GM12865 (cell line): ENCODE measurements around the gene SLC10A7.

Source experiments
- DNase-seq: peaks from one replicate; pipeline ENCODE4 v3.0.0; 2010; ENCODE audit warnings: low read depth
- H3K4me3 ChIP-seq: 2 replicates; pipeline ENCODE4 v1.5.1; 2011; ENCODE audit warnings: mild to moderate bottlenecking, low read depth, low read length, control low read depth
- CTCF ChIP-seq: IDR thresholded peaks from 2 replicates; pipeline ENCODE4 v1.5.1; 2011; ENCODE audit warnings: low read length, control low read depth, low read depth, inconsistent platforms; ENCODE audit not compliant: insufficient read depth; ENCODE audit errors: missing control alignments

SLC10A7 gene

GRCh38 chr4:146482788-146483187 is 39.0 kb downstream of the SLC10A7 start:
- no peak overlapping the region for H3K4me3 ChIP-seq
- no peak for DNase-seq
- no peak for TF ChIP-seq CTCF

GRCh38 chr4:146481246-146481645 is 40.5 kb downstream of the SLC10A7 start:
- no peak overlapping the region for H3K4me3 ChIP-seq
- no peak for TF ChIP-seq CTCF
- no peak for DNase-seq

- DNase-seq, result peak; percentile 28
- TF ChIP-seq CTCF, result no peak
- no peak overlapping the region for H3K4me3 ChIP-seq
Measured at GRCh38 chr4:146478009-146478408, 43.7 kb downstream of the SLC10A7 start.

GRCh38 chr4:146477054-146477453 is 44.7 kb downstream of the SLC10A7 start:
- H3K4me3 ChIP-seq, result no peak overlapping the region
- no peak for DNase-seq
- TF ChIP-seq CTCF, result no peak

GRCh38 chr4:146472404-146472803 is 49.3 kb downstream of the SLC10A7 start:
- no peak for TF ChIP-seq CTCF
- H3K4me3 ChIP-seq, result no peak overlapping the region
- no peak for DNase-seq

- no peak for TF ChIP-seq CTCF
- DNase-seq, result no peak
- no peak overlapping the region for H3K4me3 ChIP-seq
Measured at GRCh38 chr4:146470604-146471003, 51.1 kb downstream of the SLC10A7 start.

GRCh38 chr4:146469022-146469421 is 52.7 kb downstream of the SLC10A7 start:
- DNase-seq, result no peak
- no peak overlapping the region for H3K4me3 ChIP-seq
- no peak for TF ChIP-seq CTCF
